ENCODE measurements around the gene CHP1.

DNA sequence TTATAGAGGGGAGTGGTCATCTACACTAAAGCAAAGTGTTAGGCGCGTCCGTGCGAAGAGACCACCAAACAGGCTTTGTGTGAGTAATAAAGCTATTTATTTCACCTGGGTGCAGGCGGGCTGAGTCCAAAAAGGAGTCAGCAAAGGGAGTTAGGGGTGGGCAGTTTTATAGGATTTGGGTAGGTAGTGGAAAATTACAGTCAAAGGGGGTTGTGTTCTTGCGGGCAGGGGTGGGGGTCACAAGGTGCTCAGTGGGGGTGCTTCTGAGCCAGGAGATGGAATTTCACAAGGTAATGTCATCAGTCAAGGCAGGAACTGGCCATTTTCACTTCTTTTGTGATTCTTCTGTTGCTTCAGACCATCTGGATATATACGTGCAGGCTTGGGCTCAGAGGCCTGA is 54.2 kb downstream of the CHP1 start:
- TF ChIP-seq, protein P1, sequence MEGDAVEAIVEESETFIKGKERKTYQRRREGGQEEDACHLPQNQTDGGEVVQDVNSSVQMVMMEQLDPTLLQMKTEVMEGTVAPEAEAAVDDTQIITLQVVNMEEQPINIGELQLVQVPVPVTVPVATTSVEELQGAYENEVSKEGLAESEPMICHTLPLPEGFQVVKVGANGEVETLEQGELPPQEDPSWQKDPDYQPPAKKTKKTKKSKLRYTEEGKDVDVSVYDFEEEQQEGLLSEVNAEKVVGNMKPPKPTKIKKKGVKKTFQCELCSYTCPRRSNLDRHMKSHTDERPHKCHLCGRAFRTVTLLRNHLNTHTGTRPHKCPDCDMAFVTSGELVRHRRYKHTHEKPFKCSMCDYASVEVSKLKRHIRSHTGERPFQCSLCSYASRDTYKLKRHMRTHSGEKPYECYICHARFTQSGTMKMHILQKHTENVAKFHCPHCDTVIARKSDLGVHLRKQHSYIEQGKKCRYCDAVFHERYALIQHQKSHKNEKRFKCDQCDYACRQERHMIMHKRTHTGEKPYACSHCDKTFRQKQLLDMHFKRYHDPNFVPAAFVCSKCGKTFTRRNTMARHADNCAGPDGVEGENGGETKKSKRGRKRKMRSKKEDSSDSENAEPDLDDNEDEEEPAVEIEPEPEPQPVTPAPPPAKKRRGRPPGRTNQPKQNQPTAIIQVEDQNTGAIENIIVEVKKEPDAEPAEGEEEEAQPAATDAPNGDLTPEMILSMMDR (IDR thresholded peaks at IDR 0.05 in 8 of 11, conservative IDR thresholded peaks at IDR 0.05 in 3 of 11): no peak
- TF ChIP-seq POLR2AphosphoS5 (IDR thresholded peaks at IDR 0.05): no peak
